HEK293 (cell line): ENCODE results near the gene NEK6.

ENCODE experiments used
- SETDB1 ChIP-seq: IDR thresholded peaks from one replicate; pipeline ENCODE4 v1.6.1; 2017; ENCODE audit warnings: mild to moderate bottlenecking, low read length, moderate library complexity, mixed read lengths; ENCODE audit not compliant: insufficient read length
- ZNF274 ChIP-seq, 2 experiments: fragments of 200-500 bp in 1 of 2; fragments of 450-650 bp in 1 of 2; sonication (Bioruptor generic) in 1 of 2; formaldehyde crosslinking in 1 of 2; IDR thresholded peaks; 2 replicates each; pipeline versions ENCODE4 v1.5.1 to v1.6.1; 2014 to 2016; ENCODE audit warnings: borderline replicate concordance in 1 of 2, inconsistent platforms in 1 of 2, low read length in 1 of 2, missing biosample characterization in 1 of 2, missing genetic modification characterization in 1 of 2

GRCh38 chr9:124297551-124297901 is 39.8 kb downstream of the NEK6 start:
- TF ChIP-seq ZNF274 (IDR thresholded peaks at IDR 0.05; ENCODE audit: low read length), result no peak
- TF ChIP-seq ZNF274 (tag by site-specific recombination; IDR thresholded peaks at IDR 0.05; ENCODE audit: borderline replicate concordance), result no peak
- no peak for TF ChIP-seq SETDB1
